Sigmoid colon (tissue), 4 donors: ENCODE measurements around the gene TAOK1.

Experiments
- EP300 ChIP-seq, 4 donors: sonication (generic); formaldehyde crosslinking; IDR thresholded peaks; one replicate each; pipeline ENCODE4 v1.6.1; 2017; ENCODE audit warnings: antibody characterized with exemption in 4 of 4
- POLR2AphosphoS5 ChIP-seq, 4 donors: sonication (generic); formaldehyde crosslinking; IDR thresholded peaks; one replicate each; pipeline ENCODE4 v1.6.1; 2017; ENCODE audit warnings: antibody characterized with exemption in 4 of 4
- TF ChIP-seq, protein P1 (sequence below), 4 experiments: fragments of 450-650 bp in 3 of 4; fragments of 200-600 bp in 1 of 4; IDR thresholded peaks; one replicate each; pipeline ENCODE4 v1.5.1; 2016 to 2019; ENCODE audit warnings: antibody characterized with exemption in 4 of 4, mild to moderate bottlenecking in 3 of 4, moderate library complexity in 2 of 4

DNA sequence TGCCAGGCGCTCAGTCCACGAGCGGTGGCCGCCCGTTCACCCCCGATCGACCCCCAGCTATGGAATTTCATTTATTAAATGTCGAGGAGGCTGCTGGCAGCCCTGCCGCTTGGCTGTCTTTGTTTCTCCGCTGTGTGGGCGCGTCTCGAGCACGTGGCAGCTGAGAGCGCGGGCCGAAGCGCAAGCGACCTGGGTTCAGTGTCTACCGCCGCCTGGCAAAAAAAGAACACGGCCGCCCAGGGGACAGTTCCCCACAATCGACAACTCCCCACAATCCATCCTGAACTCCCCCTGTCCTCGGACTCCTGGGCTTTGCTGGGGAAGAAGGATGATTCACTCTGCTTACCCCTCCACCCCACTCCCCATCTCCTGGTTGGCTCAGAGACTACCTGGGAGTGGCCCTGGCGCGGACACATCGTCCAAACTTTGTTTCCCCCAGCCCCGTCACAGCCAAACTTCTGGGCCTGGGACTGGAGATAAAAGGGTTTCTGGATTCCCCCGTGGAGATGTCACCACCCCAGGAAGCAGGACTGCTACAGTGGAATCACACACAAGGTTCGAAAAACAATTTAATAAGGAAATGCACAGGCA, 201.1 kb downstream of the TAOK1 start:
- TF ChIP-seq, protein P1, sequence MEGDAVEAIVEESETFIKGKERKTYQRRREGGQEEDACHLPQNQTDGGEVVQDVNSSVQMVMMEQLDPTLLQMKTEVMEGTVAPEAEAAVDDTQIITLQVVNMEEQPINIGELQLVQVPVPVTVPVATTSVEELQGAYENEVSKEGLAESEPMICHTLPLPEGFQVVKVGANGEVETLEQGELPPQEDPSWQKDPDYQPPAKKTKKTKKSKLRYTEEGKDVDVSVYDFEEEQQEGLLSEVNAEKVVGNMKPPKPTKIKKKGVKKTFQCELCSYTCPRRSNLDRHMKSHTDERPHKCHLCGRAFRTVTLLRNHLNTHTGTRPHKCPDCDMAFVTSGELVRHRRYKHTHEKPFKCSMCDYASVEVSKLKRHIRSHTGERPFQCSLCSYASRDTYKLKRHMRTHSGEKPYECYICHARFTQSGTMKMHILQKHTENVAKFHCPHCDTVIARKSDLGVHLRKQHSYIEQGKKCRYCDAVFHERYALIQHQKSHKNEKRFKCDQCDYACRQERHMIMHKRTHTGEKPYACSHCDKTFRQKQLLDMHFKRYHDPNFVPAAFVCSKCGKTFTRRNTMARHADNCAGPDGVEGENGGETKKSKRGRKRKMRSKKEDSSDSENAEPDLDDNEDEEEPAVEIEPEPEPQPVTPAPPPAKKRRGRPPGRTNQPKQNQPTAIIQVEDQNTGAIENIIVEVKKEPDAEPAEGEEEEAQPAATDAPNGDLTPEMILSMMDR (IDR thresholded peaks at IDR 0.05) = no peak
- TF ChIP-seq POLR2AphosphoS5 (IDR thresholded peaks at IDR 0.05) (no peak), EP300 (IDR thresholded peaks at IDR 0.05) (no peak)
